Measurements from ENCODE around the gene CAMK2G. TPM values are rescaled to one million over a fixed set of nuclear protein-coding genes. Genes with fewer than 3 reads are reported as not detected.

The CAMK2G gene
- total and polyA plus RNA-seq, 2 experiments from 2014 or later = 24.3 to 25.7 TPM

- peaks cover 19% of the 10 kb centered on the region; the same call in 1 of the 2 replicates for H3K36me3 ChIP-seq (ENCODE audit: low read depth)
- peaks cover 40% of the 10 kb centered on the region for H3K79me2 ChIP-seq (ENCODE audit: insufficient read depth)
- no peaks in the 10 kb centered on the region for H3K9me3 ChIP-seq (ENCODE audit: low read depth)
- DNase-seq = peak; percentile 60
- H3K27me3 ChIP-seq (replicated peaks; ENCODE audit: insufficient read depth) = no peaks in the 10 kb centered on the region
- peak overlapping the region; percentile 47; the same call in 1 of the 2 replicates for H2AFZ ChIP-seq
- peaks cover 6% of the 10 kb centered on the region for H3F3A ChIP-seq (ENCODE audit: insufficient read depth)
- H3K4me3 ChIP-seq = peak overlapping the region; percentile 82
- peak overlapping the region; percentile 83 for H3K9ac ChIP-seq
- H3K9me2 ChIP-seq (ENCODE audit: insufficient read depth) = no peaks in the 10 kb centered on the region
- peak overlapping the region; percentile 89 for H3K4me2 ChIP-seq (ENCODE audit: unreplicated experiment)
- peaks cover 19% of the 10 kb centered on the region for H3K4me1 ChIP-seq (ENCODE audit: insufficient read depth)
- 2 to 3% methylated on average over 28 to 55 of the region's 63 CpGs for WGBS, 2 experiments (ENCODE audit: low coverage in 1 of 2, low lambda C conversion rate in 2 of 2, missing lambda C conversion rate in 2 of 2)
- H4K20me1 ChIP-seq (ENCODE audit: insufficient read depth) = no peaks in the 10 kb centered on the region
- H3K27ac ChIP-seq = peak overlapping the region; percentile 69
- TF ChIP-seq EZH2 (IDR thresholded peaks at IDR 0.05; ENCODE audit: insufficient read depth, poor library complexity, severe bottlenecking) (no peak), EZH2phosphoT487 (IDR thresholded peaks at IDR 0.05; ENCODE audit: insufficient read depth, low read depth) (no peak)
- in situ Hi-C loops (cut with MboI) = no loop called here
These were observed 63.5 kb downstream of the CAMK2G start for GRCh38 chr10:73810735-73811465.

GRCh38 chr10:73810358-73810734 lies 64.0 kb downstream of the CAMK2G start:
- no peaks in the 10 kb centered on the region; the same call in 1 of the 2 replicates for H3F3A ChIP-seq (ENCODE audit: insufficient read depth)
- peak overlapping the region; percentile 47; the same call in 1 of the 2 replicates for H2AFZ ChIP-seq
- no peaks in the 10 kb centered on the region for H4K20me1 ChIP-seq (ENCODE audit: insufficient read depth)
- H3K9me3 ChIP-seq (ENCODE audit: low read depth) = no peaks in the 10 kb centered on the region
- peak; percentile 62 for DNase-seq
- peaks cover 40% of the 10 kb centered on the region for H3K79me2 ChIP-seq (ENCODE audit: insufficient read depth)
- in situ Hi-C loops (cut with MboI) = no loop called here
- peaks cover 19% of the 10 kb centered on the region for H3K36me3 ChIP-seq (ENCODE audit: low read depth)
- H3K4me2 ChIP-seq (ENCODE audit: unreplicated experiment) = peak overlapping the region; percentile 89
- H3K4me3 ChIP-seq = peak overlapping the region; percentile 82
- peak overlapping the region; percentile 83 for H3K9ac ChIP-seq
- TF ChIP-seq EZH2phosphoT487 (IDR thresholded peaks at IDR 0.05; ENCODE audit: insufficient read depth, low read depth) (no peak), EZH2 (IDR thresholded peaks at IDR 0.05; ENCODE audit: insufficient read depth, poor library complexity, severe bottlenecking) (no peak)
- WGBS, 2 experiments (ENCODE audit: low coverage in 1 of 2, low lambda C conversion rate in 2 of 2, missing lambda C conversion rate in 2 of 2) = 44 to 51% methylated on average over 7 of the region's 7 CpGs
- no peaks in the 10 kb centered on the region for H3K27me3 ChIP-seq (replicated peaks; ENCODE audit: insufficient read depth)
- H3K27ac ChIP-seq = peak overlapping the region; percentile 69
- no peaks in the 10 kb centered on the region for H3K9me2 ChIP-seq (ENCODE audit: insufficient read depth)
- peaks cover 13% of the 10 kb centered on the region for H3K4me1 ChIP-seq (ENCODE audit: insufficient read depth)

GRCh38 chr10:73809061-73809818 lies 65.1 kb downstream of the CAMK2G start:
- Histone ChIP-seq H3K27me3 (replicated peaks; ENCODE audit: insufficient read depth) (no peaks in the 10 kb centered on the region), H3K79me2 (ENCODE audit: insufficient read depth) (peaks cover 40% of the 10 kb centered on the region), H3K9me2 (ENCODE audit: insufficient read depth) (no peaks in the 10 kb centered on the region), H3F3A (ENCODE audit: insufficient read depth) (no peaks in the 10 kb centered on the region), H2AFZ (no peak overlapping the region), H3K27ac (no peak overlapping the region), H3K4me1 (ENCODE audit: insufficient read depth) (peaks cover 13% of the 10 kb centered on the region), H3K9me3 (ENCODE audit: low read depth) (no peaks in the 10 kb centered on the region), H4K20me1 (ENCODE audit: insufficient read depth) (no peaks in the 10 kb centered on the region), H3K9ac (peak overlapping the region; percentile 83; the same call in 1 of the 2 replicates), H3K4me2 (ENCODE audit: unreplicated experiment) (no peak overlapping the region), H3K4me3 (0 out of 2 replicates have a peak overlapping the region, but pooled peaks have one; percentile 82), H3K36me3 (ENCODE audit: low read depth) (peaks cover 21% of the 10 kb centered on the region)
- 71 to 75% methylated on average over 5 of the region's 5 CpGs for WGBS, 2 experiments (ENCODE audit: low coverage in 1 of 2, low lambda C conversion rate in 2 of 2, missing lambda C conversion rate in 2 of 2)
- peak; percentile 27 for DNase-seq
- TF ChIP-seq EZH2phosphoT487 (IDR thresholded peaks at IDR 0.05; ENCODE audit: insufficient read depth, low read depth) (no peak), EZH2 (IDR thresholded peaks at IDR 0.05; ENCODE audit: insufficient read depth, poor library complexity, severe bottlenecking) (no peak)
- in situ Hi-C loops (cut with MboI) = no loop called here

- no peaks in the 10 kb centered on the region for H4K20me1 ChIP-seq (ENCODE audit: insufficient read depth)
- peaks cover 6% of the 10 kb centered on the region; the same call in 1 of the 2 replicates for H3F3A ChIP-seq (ENCODE audit: insufficient read depth)
- no peaks in the 10 kb centered on the region for H3K9me3 ChIP-seq (ENCODE audit: low read depth)
- no peak overlapping the region for H3K4me2 ChIP-seq (ENCODE audit: unreplicated experiment)
- WGBS, 2 experiments (ENCODE audit: low coverage in 1 of 2, low lambda C conversion rate in 2 of 2, missing lambda C conversion rate in 2 of 2) = 94 to 96% methylated on average over 16 of the region's 16 CpGs
- no peak overlapping the region for H3K9ac ChIP-seq
- peaks cover 40% of the 10 kb centered on the region for H3K79me2 ChIP-seq (ENCODE audit: insufficient read depth)
- in situ Hi-C loops (cut with MboI) = no loop called here
- TF ChIP-seq EZH2 (IDR thresholded peaks at IDR 0.05; ENCODE audit: insufficient read depth, poor library complexity, severe bottlenecking) (no peak), EZH2phosphoT487 (IDR thresholded peaks at IDR 0.05; ENCODE audit: insufficient read depth, low read depth) (no peak)
- H3K27me3 ChIP-seq (replicated peaks; ENCODE audit: insufficient read depth) = no peaks in the 10 kb centered on the region
- no peaks in the 10 kb centered on the region for H3K9me2 ChIP-seq (ENCODE audit: insufficient read depth)
- peaks cover 29% of the 10 kb centered on the region for H3K36me3 ChIP-seq (ENCODE audit: low read depth)
- DNase-seq = no peak
- no peak overlapping the region for H2AFZ ChIP-seq
- peaks cover 13% of the 10 kb centered on the region for H3K4me1 ChIP-seq (ENCODE audit: insufficient read depth)
- H3K4me3 ChIP-seq = no peak overlapping the region
- no peak overlapping the region for H3K27ac ChIP-seq
These were observed 66.1 kb downstream of the CAMK2G start for GRCh38 chr10:73808021-73808815.
